HG03457 (cell line): ENCODE measurements around the gene IL1R2.

Experiments used
- ATAC-seq: cut with Tn5 transposase; IDR thresholded peaks from one replicate; pipeline ENCODE4 v1.9.1; 2021; ENCODE audit warnings: moderate number of reproducible peaks; ENCODE audit not compliant: unreplicated experiment

Gene IL1R2

GRCh38 chr2:102016399-102016955 is 24.7 kb downstream of the IL1R2 start:
- ATAC-seq, result no peak

- ATAC-seq, result no peak
Observed at GRCh38 chr2:102018823-102019445, 27.2 kb downstream of the IL1R2 start.

GRCh38 chr2:102020596-102021170 is 28.9 kb downstream of the IL1R2 start:
- ATAC-seq, result peak; percentile 33

GRCh38 chr2:102021779-102022178 is 30.0 kb downstream of the IL1R2 start:
- ATAC-seq, result no peak

GRCh38 chr2:102022884-102023539 is 31.3 kb downstream of the IL1R2 start:
- ATAC-seq, result no peak

GRCh38 chr2:102024410-102024809 is 32.6 kb downstream of the IL1R2 start:
- no peak for ATAC-seq

GRCh38 chr2:102025016-102025501 is 33.3 kb downstream of the IL1R2 start:
- peak; percentile 72 for ATAC-seq

- peak; percentile 56 for ATAC-seq
Observed at GRCh38 chr2:102025583-102026267, 34.0 kb downstream of the IL1R2 start.

GRCh38 chr2:102027036-102027980 is 35.5 kb downstream of the IL1R2 start:
- ATAC-seq, result no peak

GRCh38 chr2:102028470-102028869 is 36.7 kb downstream of the IL1R2 start:
- ATAC-seq, result no peak

GRCh38 chr2:102029405-102029804 is 37.6 kb downstream of the IL1R2 start:
- ATAC-seq, result no peak

- no peak for ATAC-seq
Observed at GRCh38 chr2:102029952-102030351, 38.2 kb downstream of the IL1R2 start.

- no peak for ATAC-seq
Observed at GRCh38 chr2:102030502-102030854, 38.7 kb downstream of the IL1R2 start.

- ATAC-seq, result no peak
Observed at GRCh38 chr2:102030855-102031527, 39.2 kb downstream of the IL1R2 start.

- no peak for ATAC-seq
Observed at GRCh38 chr2:102032368-102033030, 40.7 kb downstream of the IL1R2 start.

GRCh38 chr2:102033031-102033749 is 41.4 kb downstream of the IL1R2 start:
- ATAC-seq, result peak; percentile 75

- no peak for ATAC-seq
Observed at GRCh38 chr2:102033750-102034682, 42.3 kb downstream of the IL1R2 start.
